IPS-15b (cell line): ENCODE results near the gene TSPAN1.

Experiments used
- H3K27me3 ChIP-seq: one replicate; pipeline ENCODE4 v1.6.1; 2013; ENCODE audit warnings: low read length; ENCODE audit not compliant: control insufficient read depth, insufficient read depth
- H3K36me3 ChIP-seq: one replicate; pipeline ENCODE4 v1.6.1; 2013; ENCODE audit warnings: low read length; ENCODE audit not compliant: control insufficient read depth, insufficient read depth
- H3K4me1 ChIP-seq: one replicate; pipeline ENCODE4 v1.6.1; 2013; ENCODE audit warnings: mild to moderate bottlenecking, low read length; ENCODE audit not compliant: control insufficient read depth, insufficient read depth
- H3K4me3 ChIP-seq: one replicate; pipeline ENCODE4 v1.5.1; 2013; ENCODE audit warnings: low read depth, low read length
- H3K9ac ChIP-seq: one replicate; pipeline ENCODE4 v1.6.1; 2013; ENCODE audit warnings: low read depth, mild to moderate bottlenecking, low read length
- H3K9me3 ChIP-seq: one replicate; pipeline ENCODE4 v1.6.1; 2013; ENCODE audit warnings: mild to moderate bottlenecking, low read length; ENCODE audit not compliant: control insufficient read depth, insufficient read depth

TSPAN1 gene

GRCh38 chr1:46192171-46192570, 17.3 kb downstream of the TSPAN1 start:
- Histone ChIP-seq H3K27me3 (no peaks in the 10 kb centered on the region), H3K4me1 (no peaks in the 10 kb centered on the region), H3K4me3 (no peak overlapping the region), H3K36me3 (peaks cover 17% of the 10 kb centered on the region), H3K9me3 (no peaks in the 10 kb centered on the region), H3K9ac (no peak overlapping the region)

- Histone ChIP-seq H3K4me3 (no peak overlapping the region), H3K36me3 (peaks cover 14% of the 10 kb centered on the region), H3K9ac (no peak overlapping the region), H3K4me1 (no peaks in the 10 kb centered on the region), H3K9me3 (no peaks in the 10 kb centered on the region), H3K27me3 (no peaks in the 10 kb centered on the region)
Observed at GRCh38 chr1:46193285-46193684, 18.4 kb downstream of the TSPAN1 start.

- H3K4me1 ChIP-seq, result peaks cover under 1% of the 10 kb centered on the region
- H3K36me3 ChIP-seq, result peaks cover 14% of the 10 kb centered on the region
- H3K27me3 ChIP-seq, result no peaks in the 10 kb centered on the region
- H3K9ac ChIP-seq, result no peak overlapping the region
- no peaks in the 10 kb centered on the region for H3K9me3 ChIP-seq
- H3K4me3 ChIP-seq, result no peak overlapping the region
Observed at GRCh38 chr1:46193984-46194570, 19.2 kb downstream of the TSPAN1 start.

- Histone ChIP-seq H3K9ac (no peak overlapping the region), H3K27me3 (no peaks in the 10 kb centered on the region), H3K36me3 (peaks cover 14% of the 10 kb centered on the region), H3K4me1 (peaks cover 4% of the 10 kb centered on the region), H3K4me3 (no peak overlapping the region), H3K9me3 (no peaks in the 10 kb centered on the region)
Observed at GRCh38 chr1:46194641-46195193, 19.8 kb downstream of the TSPAN1 start.

GRCh38 chr1:46196609-46197008, 21.7 kb downstream of the TSPAN1 start:
- H3K4me3 ChIP-seq, result no peak overlapping the region
- H3K9ac ChIP-seq, result no peak overlapping the region
- peaks cover 4% of the 10 kb centered on the region for H3K4me1 ChIP-seq
- H3K9me3 ChIP-seq, result no peaks in the 10 kb centered on the region
- peaks cover 14% of the 10 kb centered on the region for H3K36me3 ChIP-seq
- H3K27me3 ChIP-seq, result no peaks in the 10 kb centered on the region

GRCh38 chr1:46197560-46197963, 22.7 kb downstream of the TSPAN1 start:
- Histone ChIP-seq H3K36me3 (peaks cover 11% of the 10 kb centered on the region), H3K9ac (peak overlapping the region; percentile 74), H3K4me3 (peak overlapping the region; percentile 86), H3K27me3 (no peaks in the 10 kb centered on the region), H3K4me1 (peaks cover 4% of the 10 kb centered on the region), H3K9me3 (no peaks in the 10 kb centered on the region)

- peak within 1 kb of the TSS; percentile 86 for H3K4me3 ChIP-seq
- no peaks in the 10 kb centered on the region for H3K9me3 ChIP-seq
- H3K9ac ChIP-seq, result peak within 1 kb of the TSS; percentile 76
- peaks cover 8% of the 10 kb centered on the region for H3K36me3 ChIP-seq
- H3K4me1 ChIP-seq, result peaks cover 4% of the 10 kb centered on the region
- no peaks in the 10 kb centered on the region for H3K27me3 ChIP-seq
Observed at GRCh38 chr1:46197964-46198811, 23.3 kb downstream of the TSPAN1 start, which contains the start of gene POMGNT1. TSS of gene POMGNT1 (minus strand) at chr1:46198434. CDS start at chr1:46197821, 613 bp downstream.

- Histone ChIP-seq H3K9me3 (no peaks in the 10 kb centered on the region), H3K4me3 (no peak overlapping the region), H3K27me3 (no peaks in the 10 kb centered on the region), H3K4me1 (peaks cover 7% of the 10 kb centered on the region), H3K36me3 (peaks cover 6% of the 10 kb centered on the region), H3K9ac (no peak overlapping the region)
Observed at GRCh38 chr1:46199233-46199749, 24.4 kb downstream of the TSPAN1 start.

GRCh38 chr1:46203738-46204405, 29.0 kb downstream of the TSPAN1 start:
- Histone ChIP-seq H3K9ac (peak overlapping the region; percentile 74), H3K36me3 (no peaks in the 10 kb centered on the region), H3K4me3 (peak overlapping the region; percentile 85), H3K9me3 (no peaks in the 10 kb centered on the region), H3K27me3 (no peaks in the 10 kb centered on the region), H3K4me1 (peaks cover 7% of the 10 kb centered on the region)

GRCh38 chr1:46204406-46204742, 29.5 kb downstream of the TSPAN1 start:
- Histone ChIP-seq H3K4me3 (peak overlapping the region; percentile 85), H3K9me3 (no peaks in the 10 kb centered on the region), H3K4me1 (peaks cover 3% of the 10 kb centered on the region), H3K9ac (no peak overlapping the region), H3K27me3 (no peaks in the 10 kb centered on the region), H3K36me3 (no peaks in the 10 kb centered on the region)

GRCh38 chr1:46205141-46205540, 30.3 kb downstream of the TSPAN1 start:
- Histone ChIP-seq H3K4me3 (no peak overlapping the region), H3K27me3 (no peaks in the 10 kb centered on the region), H3K9ac (no peak overlapping the region), H3K4me1 (peaks cover 2% of the 10 kb centered on the region), H3K9me3 (no peaks in the 10 kb centered on the region), H3K36me3 (no peaks in the 10 kb centered on the region)
